ENCODE results near the gene CHERP. TPM values are rescaled to one million over a fixed set of nuclear protein-coding genes. Genes with fewer than 3 reads are reported as not detected.
"Not testable (repeated sequence)": the region's sequence is repeated elsewhere in the genome, so short reads cannot be mapped to it uniquely, and the experiment has no call there.

CHERP gene
- total RNA-seq, 1 donor = 8.0 TPM

- TF ChIP-seq CTCF (IDR thresholded peaks at IDR 0.05; ENCODE audit: insufficient read depth, low read length) = no peak
- no peak for DNase-seq (ENCODE audit: low read depth)
Observed at GRCh38 chr19:16514383-16515019, 27.7 kb downstream of the CHERP start.

GRCh38 chr19:16512611-16513010, 29.6 kb downstream of the CHERP start:
- not testable (repeated sequence) for H3K4me3 ChIP-seq (ENCODE audit: low read depth, low read length); DNase-seq (ENCODE audit: low read depth)

More at GRCh38 chr19:16514383-16515019, 27.7 kb downstream of the CHERP start:
- no peak overlapping the region for H3K4me3 ChIP-seq (ENCODE audit: low read depth, low read length)

- DNase-seq (ENCODE audit: low read depth) = no peak
- TF ChIP-seq CTCF (IDR thresholded peaks at IDR 0.05; ENCODE audit: insufficient read depth, low read length) = no peak
- no peak overlapping the region for H3K4me3 ChIP-seq (ENCODE audit: low read depth, low read length)
Observed at GRCh38 chr19:16509141-16510061, 32.8 kb downstream of the CHERP start.

GRCh38 chr19:16508546-16508945, 33.7 kb downstream of the CHERP start:
- no peak overlapping the region for H3K4me3 ChIP-seq (ENCODE audit: low read depth, low read length)
- TF ChIP-seq CTCF (IDR thresholded peaks at IDR 0.05; ENCODE audit: insufficient read depth, low read length) = no peak
- no peak for DNase-seq (ENCODE audit: low read depth)

- no peak overlapping the region for H3K4me3 ChIP-seq (ENCODE audit: low read depth, low read length)
- no peak for DNase-seq (ENCODE audit: low read depth)
- no peak for TF ChIP-seq CTCF (IDR thresholded peaks at IDR 0.05; ENCODE audit: insufficient read depth, low read length)
Observed at GRCh38 chr19:16506961-16507360, 35.3 kb downstream of the CHERP start.

GRCh38 chr19:16506161-16506560, 36.1 kb downstream of the CHERP start:
- H3K4me3 ChIP-seq (ENCODE audit: low read depth, low read length); DNase-seq (ENCODE audit: low read depth): not testable (repeated sequence)

- no peak overlapping the region for H3K4me3 ChIP-seq (ENCODE audit: low read depth, low read length)
- no peak for TF ChIP-seq CTCF (IDR thresholded peaks at IDR 0.05; ENCODE audit: insufficient read depth, low read length)
Observed at GRCh38 chr19:16504271-16504670, 38.0 kb downstream of the CHERP start.

More at GRCh38 chr19:16504271-16504670, 38.0 kb downstream of the CHERP start:
- no peak for DNase-seq (ENCODE audit: low read depth)
